GM12878 (cell line): ENCODE measurements around the gene ZNF493. TPM values are rescaled to one million over a fixed set of nuclear protein-coding genes. Genes with fewer than 3 reads are reported as not detected.

Experiments used
- ATAC-seq: fragments of 200-7000 bp; cut with Tn5 transposase; 3 replicates; pipeline ENCODE4 v1.9.1; 2020; ENCODE audit warnings: mild to moderate bottlenecking, moderate library complexity
- BruUV-seq: library from RNA; stranded (reverse); fragments of 400-500 nt; replicated peaks from 2 replicates; lab custom pipeline; 2021; lab: Mats Ljungman, UMichigan
- CTCF ChIA-PET: fragments of 300-600 bp; sonication (Branson Sonifier 250); formaldehyde crosslinking; extraction: SDS; loops from one replicate; lab custom pipeline; 2021; ENCODE audit warnings: inconsistent platforms; lab: Yijun Ruan, JAX
- POLR2A ChIA-PET: fragments of 350-600 bp; formaldehyde crosslinking; extraction: SDS; loops from one replicate; lab custom pipeline; 2021; ENCODE audit warnings: inconsistent platforms; lab: Charles Lee
- RAD21 ChIA-PET: fragments of 300-600 bp; sonication (Branson Sonifier 250); formaldehyde crosslinking; loops from one replicate; lab custom pipeline; 2023; ENCODE audit warnings: antibody characterized with exemption; ENCODE audit not compliant: unreplicated experiment; lab: Charles Lee
- SMC1A ChIA-PET: fragments of 300-600 bp; sonication (Branson Sonifier 250); formaldehyde crosslinking; loops from one replicate; lab custom pipeline; 2023; ENCODE audit not compliant: unreplicated experiment, uncharacterized antibody; lab: Charles Lee
- DNase-seq: peaks from one replicate; pipeline ENCODE4 v3.0.0-alpha.2; 2011; ENCODE audit warnings: low read depth, low spot score
- FAIRE-seq: peaks from 3 replicates; lab custom pipeline; 2011; peaks lifted over from hg19 to GRCh38; lab: Jason Lieb, UNC
- H2AFZ ChIP-seq: 2 replicates; pipeline ENCODE4 v1.6.0; 2011; ENCODE audit warnings: low read depth, low read length, control low read depth; ENCODE audit not compliant: control insufficient read depth
- H3K27ac ChIP-seq: 2 replicates; pipeline ENCODE4 v1.5.1; 2011; ENCODE audit warnings: control low read depth; ENCODE audit not compliant: control insufficient read depth, insufficient read depth
- H3K27me3 ChIP-seq, 2 experiments: replicated peaks in 1 of 2; 2 replicates each; pipeline versions ENCODE4 v1.6.0 to v1.6.1; 2011; ENCODE audit warnings: low read length in 1 of 2; ENCODE audit not compliant: control insufficient read depth in 2 of 2, insufficient read depth in 2 of 2
- H3K36me3 ChIP-seq, 2 experiments: 2 replicates each; pipeline ENCODE4 v1.5.1; 2011; ENCODE audit warnings: low read length in 1 of 2; ENCODE audit not compliant: control insufficient read depth in 2 of 2, insufficient read depth in 2 of 2
- H3K4me1 ChIP-seq: 2 replicates; pipeline ENCODE4 v1.6.1; 2011; ENCODE audit warnings: mild to moderate bottlenecking, low read length, moderate library complexity, mixed read lengths; ENCODE audit not compliant: control insufficient read depth, insufficient read depth
- H3K4me2 ChIP-seq: 2 replicates; pipeline ENCODE4 v1.6.0; 2011; ENCODE audit warnings: control low read depth; ENCODE audit not compliant: control insufficient read depth, insufficient read depth
- H3K4me3 ChIP-seq: fragments of 200-600 bp; sonication (generic); 2 replicates; pipeline ENCODE4 v1.5.1; 2016
- H3K79me2 ChIP-seq: 2 replicates; pipeline ENCODE4 v1.6.0; 2011; ENCODE audit warnings: low read length; ENCODE audit not compliant: control insufficient read depth, insufficient read depth
- H3K9ac ChIP-seq: 2 replicates; pipeline ENCODE4 v1.8.0; 2011; ENCODE audit warnings: low read length, control low read depth, mixed read lengths; ENCODE audit not compliant: control insufficient read depth, insufficient read depth
- H3K9me3 ChIP-seq: replicated peaks from 3 replicates; pipeline ENCODE4 v1.5.1; 2011; ENCODE audit warnings: mild to moderate bottlenecking, low read length; ENCODE audit not compliant: control insufficient read depth, insufficient read depth
- H4K20me1 ChIP-seq: 2 replicates; pipeline ENCODE4 v1.6.0; 2011; ENCODE audit not compliant: control insufficient read depth, insufficient read depth
- CEBPB ChIP-seq, 2 experiments: fragments of 150-350 bp in 1 of 2; IDR thresholded peaks; 2 replicates each; pipeline ENCODE4 v1.6.1; 2012 to 2014; ENCODE audit warnings: low read depth in 2 of 2, low read length in 2 of 2, borderline replicate concordance in 1 of 2, inconsistent platforms in 1 of 2
- FOXM1 ChIP-seq: IDR thresholded peaks from 2 replicates; pipeline ENCODE4 v1.6.1; 2012; ENCODE audit warnings: low read depth, mild to moderate bottlenecking, inconsistent platforms, low read length, moderate library complexity
- GABPA ChIP-seq: IDR thresholded peaks from 2 replicates; pipeline ENCODE4 v1.6.1; 2014; ENCODE audit warnings: antibody characterized with exemption, low read depth, mild to moderate bottlenecking, inconsistent platforms
- JUNB ChIP-seq: IDR thresholded peaks from 2 replicates; pipeline ENCODE4 v1.6.1; 2016; ENCODE audit warnings: antibody characterized with exemption, mild to moderate bottlenecking
- MEF2B ChIP-seq: fragments of 450-650 bp; IDR thresholded peaks from 2 replicates; pipeline ENCODE4 v1.6.1; 2018; ENCODE audit warnings: mild to moderate bottlenecking, moderate library complexity; ENCODE audit not compliant: partially characterized antibody, poor library complexity, severe bottlenecking
- MTA2 ChIP-seq: fragments of 450-650 bp; IDR thresholded peaks from 2 replicates; pipeline ENCODE4 v1.6.1; 2016; ENCODE audit warnings: low read depth, mild to moderate bottlenecking, moderate library complexity
- NFYB ChIP-seq: IDR thresholded peaks from 2 replicates; pipeline ENCODE4 v1.6.1; 2011; ENCODE audit warnings: low read depth, mild to moderate bottlenecking, low read length, improper control_type of control experiment, moderate library complexity; ENCODE audit not compliant: insufficient read depth
- NR2C2 ChIP-seq: IDR thresholded peaks from 2 replicates; pipeline ENCODE4 v1.6.1; 2011; ENCODE audit warnings: borderline replicate concordance, low read depth; ENCODE audit not compliant: control insufficient read depth, insufficient read length
- PAX5 ChIP-seq: IDR thresholded peaks from 2 replicates; pipeline ENCODE4 v1.6.1; 2011; ENCODE audit warnings: low read depth, low read length, borderline replicate concordance
- POU2F2 ChIP-seq: IDR thresholded peaks from 3 replicates; pipeline ENCODE4 v1.6.1; 2011; ENCODE audit warnings: low read depth, mild to moderate bottlenecking, low read length, borderline replicate concordance
- RUNX3 ChIP-seq: IDR thresholded peaks from 2 replicates; pipeline ENCODE4 v1.6.1; 2012; ENCODE audit warnings: low read length, inconsistent platforms
- TCF12 ChIP-seq: IDR thresholded peaks from 2 replicates; pipeline ENCODE4 v1.6.1; 2011; ENCODE audit warnings: low read depth, mild to moderate bottlenecking, low read length
- ZNF274 ChIP-seq: IDR thresholded peaks from one replicate; pipeline ENCODE4 v1.8.0; 2011; ENCODE audit not compliant: insufficient read length, insufficient read depth
- ZNF622 ChIP-seq: fragments of 450-650 bp; IDR thresholded peaks from 2 replicates; pipeline ENCODE4 v1.6.1; 2017; ENCODE audit warnings: mild to moderate bottlenecking, inconsistent platforms
- WGBS: methylation state at CpG from one replicate; pipeline ENCODE4 v1.1.6; 2016; ENCODE audit warnings: low lambda C conversion rate; ENCODE audit not compliant: insufficient replicate concordance, insufficient coverage; ENCODE audit errors: missing lambda C conversion rate; 5-methylcytosine and 5-hydroxymethylcytosine counted together
- in situ Hi-C: fragments of 300-500 bp; cut with MboI; formaldehyde crosslinking; loops from 9 replicates; pipeline ENCODE4 v1.14.3; 2018; ENCODE audit warnings: mixed read lengths
- intact Hi-C: fragments of 100-400 bp; cut with micrococcal nuclease; formaldehyde crosslinking; loops from one replicate; pipeline ENCODE4 v1.14.2; 2022; ENCODE audit not compliant: unreplicated experiment
- polyA plus RNA-seq, 11 experiments: library from polyadenylated mRNA; depleted of rRNA in 4 of 11; unstranded in 6 of 11; stranded (reverse) in 5 of 11; fragments of >200 nt; fragmentation: Nextera tagmentation in 4 of 11; fragmentation: Illumina TruSeq in 1 of 11; extraction: Ambion mirVana in 4 of 11; extraction: Trizol in 1 of 11; gene quantifications; 1 replicate in 1 of 11; 2 replicates in 10 of 11; pipeline versions ENCODE4 v1.2.1 to v1.2.3, GENCODE V29; 2011 to 2016; ENCODE audit warnings: inconsistent platforms in 2 of 11, missing spikeins in 2 of 11, low read depth in 1 of 11
- total RNA-seq, 4 experiments: library from RNA; depleted of rRNA in 3 of 4; stranded (reverse); fragments of >200 nt in 3 of 4; fragmentation: Illumina TruSeq in 1 of 4; extraction: Trizol in 1 of 4; gene quantifications; 2 replicates each; pipeline versions ENCODE4 v1.2.1 to v1.2.3, GENCODE V29; 2013 to 2021

ZNF493 gene
- total and polyA plus RNA-seq, 10 of the 15 experiments (the other 5 are each of a cell fraction or from before 2014, with no cell fraction given), result 2.9 to 17.6 (median 8.3) TPM

DNA sequence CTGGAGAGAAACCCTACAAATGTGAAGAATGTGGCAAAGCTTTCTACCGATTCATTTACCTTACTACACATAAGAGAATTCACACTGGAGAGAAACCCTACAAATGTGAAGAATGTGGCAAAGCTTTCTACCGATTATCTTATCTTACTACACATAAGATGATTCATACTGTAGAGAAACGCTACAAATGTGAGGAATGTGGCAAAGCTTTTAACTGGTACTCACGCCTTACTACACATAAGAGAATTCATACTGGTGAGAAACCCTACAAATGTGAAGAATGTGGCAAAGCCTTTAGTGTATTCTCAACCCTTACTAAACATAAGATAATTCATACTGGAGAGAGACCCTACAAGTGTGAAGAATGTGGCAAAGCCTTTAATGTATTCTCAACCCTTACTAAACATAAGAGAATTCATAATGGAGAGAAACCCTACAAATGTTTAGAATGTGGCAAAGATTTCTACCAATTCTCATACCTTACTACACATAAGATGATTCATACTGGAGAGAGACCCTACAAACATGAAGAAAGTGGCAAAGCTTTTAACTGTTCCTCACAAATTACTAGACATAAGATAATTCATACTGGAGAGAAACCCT lies 12.9 kb upstream of the ZNF493 start:
- Histone ChIP-seq H3K36me3 (no peaks in the 10 kb centered on the region), H3K4me2 (no peak overlapping the region), H3K9ac (no peak overlapping the region), H3K79me2 (no peaks in the 10 kb centered on the region), H4K20me1 (no peaks in the 10 kb centered on the region), H3K9me3 (peaks cover 8% of the 10 kb centered on the region; the same call in 2 of the 3 replicates), H3K27ac (no peak overlapping the region), H2AFZ (no peak overlapping the region), H3K4me1 (no peaks in the 10 kb centered on the region), H3K4me3 (no peak overlapping the region), H3K27me3 (no peaks in the 10 kb centered on the region)
- FAIRE-seq, result no peak
- ChIA-PET CTCF (no interaction called here), RAD21 (no interaction called here), POLR2A (no interaction called here), SMC1A (interaction anchor here (0.9 kb wide), 1 partner anchor 13 kb away, joined by 3 read pairs; the partner anchor contains the start of gene ZNF493)
- in situ Hi-C loops (no loop called here), intact Hi-C loops (no loop called here)
- WGBS, result 98% methylated on average over 4 of the region's 4 CpGs
- no peak for ATAC-seq
- no TSS peak for BruUV-seq
- no peak for DNase-seq
- no peak for TF ChIP-seq JUNB
- TF ChIP-seq ZNF274, result peak; percentile 58
- no peak for TF ChIP-seq GABPA

- no TSS peak for BruUV-seq
- WGBS, result 94% methylated on average over 10 of the region's 10 CpGs
- Histone ChIP-seq H3K27me3 (no peaks in the 10 kb centered on the region), H3K4me3 (no peak overlapping the region), H3K36me3 (peaks cover 0 to 3% of the 10 kb centered on the region in 2 experiments; a peak in 1 of 4 replicates), H3K4me1 (no peaks in the 10 kb centered on the region), H2AFZ (no peak overlapping the region), H3K27ac (no peak overlapping the region), H3K4me2 (no peak overlapping the region), H3K9ac (no peak overlapping the region), H3K9me3 (peaks cover 10% of the 10 kb centered on the region; the same call in 2 of the 3 replicates), H4K20me1 (no peaks in the 10 kb centered on the region), H3K79me2 (peaks cover 5% of the 10 kb centered on the region)
- ATAC-seq, result no peak
- ChIA-PET SMC1A (interaction anchor here (0.8 to 1.7 kb wide), 4 partner anchors 12 to 109 kb away, joined by 3 to 8 read pairs (median 5); partner anchors contain the start of genes ZNF429 and ZNF738), CTCF (no interaction called here), RAD21 (interaction anchor here (1.4 to 1.9 kb wide), 2 partner anchors 67 to 109 kb away, joined by 4 to 7 read pairs; partner anchors contain the start of genes ZNF429 and ZNF708), POLR2A (interaction anchor here (1.1 to 2.1 kb wide), 2 partner anchors 67 to 473 kb away, joined by 3 to 10 read pairs; partner anchors contain the start of genes ZNF708 and ZNF85)
- no peak for DNase-seq
- intact Hi-C loops (no loop called here), in situ Hi-C loops (no loop called here)
- FAIRE-seq, result no peak
- TF ChIP-seq POU2F2 (no peak), NFYB (no peak), PAX5 (no peak), RUNX3 (no peak), CEBPB (IDR thresholded peaks at IDR 0.05; ENCODE audit: borderline replicate concordance in 1 of 2, low read depth in 2 of 2, low read length in 2 of 2) (no peak), ZNF622 (no peak), FOXM1 (no peak), MTA2 (no peak), TCF12 (no peak), MEF2B (no peak), NR2C2 (no peak)
Observed at GRCh38 chr19:21396121-21396520, 812 bp upstream of the ZNF493 start.
